Measurements from ENCODE around the gene ITGAE. TPM values are rescaled to one million over a fixed set of nuclear protein-coding genes. Genes with fewer than 3 reads are reported as not detected.

The ITGAE gene
- polyA plus RNA-seq, 2 of the 4 experiments (the other 2 are of a cell fraction) = 154 to 156 TPM

DNA sequence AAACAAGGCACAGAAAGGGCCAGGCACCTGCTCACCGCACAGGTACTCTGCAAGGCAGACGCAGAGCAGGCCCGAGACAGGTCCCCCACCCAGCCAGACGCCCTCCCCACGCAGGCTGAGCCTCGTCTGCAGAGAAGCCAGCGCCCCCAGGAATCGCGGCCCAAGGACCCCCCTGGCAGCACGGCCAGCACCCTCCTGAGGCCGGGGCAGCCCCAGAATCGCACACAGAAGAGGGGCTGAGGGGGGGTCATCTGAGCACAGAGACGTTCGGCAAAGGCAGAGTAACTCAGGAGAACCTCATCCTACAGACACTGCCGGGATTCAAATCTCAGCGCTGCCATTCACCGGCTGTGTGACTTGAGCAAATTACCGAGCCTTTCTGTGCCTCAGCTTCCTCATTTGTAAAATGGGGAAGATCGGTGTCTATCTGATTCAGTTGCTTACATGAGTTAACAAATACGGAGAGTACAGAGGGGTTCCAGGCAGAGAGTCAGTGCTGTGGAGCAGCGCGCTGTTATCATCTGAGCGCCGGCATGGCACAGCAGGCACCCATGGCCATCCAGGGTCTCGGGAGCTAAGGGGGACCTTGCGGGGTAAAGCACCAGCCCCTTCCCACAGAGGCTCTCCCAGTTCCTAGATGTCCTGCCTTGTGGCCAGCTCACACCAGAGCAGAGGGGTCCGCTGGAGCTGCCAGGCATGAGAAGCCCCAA, 122.0 kb downstream of the ITGAE start:
- no peak overlapping the region for H3K27ac ChIP-seq
- FAIRE-seq (no peak), ATAC-seq (peak in 1 of 2 experiments; percentile 5; a peak in 1 of 6 replicates), DNase-seq (ENCODE audit: low read depth in 1 of 2, low spot score in 1 of 2) (no peak)
- H3K9me3 ChIP-seq = no peaks in the 10 kb centered on the region
- H3K4me2 ChIP-seq = no peak overlapping the region
- ChIA-PET CTCF (interaction anchor here (0.8 to 1.8 kb wide), 5 partner anchors 12 to 55 kb away, joined by 3 to 5 read pairs (median 4); no protein-coding TSS in a partner anchor), POLR2A (interaction anchor here (1.0 to 2.2 kb wide), 2 partner anchors 10 to 11 kb away, joined by 3 to 8 read pairs; no protein-coding TSS in a partner anchor)
- TF ChIP-seq SMC3 (IDR thresholded peaks at IDR 0.05) = no peak
- TF ChIP-seq EHF (CRISPR knock-in tag; IDR thresholded peaks at IDR 0.05) = no peak
- no peak for TF ChIP-seq HDAC2 (IDR thresholded peaks at IDR 0.05)
- TF ChIP-seq FOSB (CRISPR knock-in tag; IDR thresholded peaks at IDR 0.05) = no peak
- TF ChIP-seq CBX2 (IDR thresholded peaks at IDR 0.05; ENCODE audit: borderline replicate concordance, low read depth) = no peak
- TF ChIP-seq HEYL (CRISPR knock-in tag; IDR thresholded peaks at IDR 0.05) = no peak
- no peak for TF ChIP-seq TP53 (CRISPR knock-in tag; IDR thresholded peaks at IDR 0.05)
- no peak for TF ChIP-seq RARB (CRISPR knock-in tag; IDR thresholded peaks at IDR 0.05)
- TF ChIP-seq REST (IDR thresholded peaks at IDR 0.05) = no peak
- no peaks in the 10 kb centered on the region for H3K4me1 ChIP-seq
- no peak overlapping the region for H3K4me3 ChIP-seq
- WGBS (ENCODE audit: missing lambda C conversion rate) = 92% methylated on average over 27 of the region's 27 CpGs

DNA sequence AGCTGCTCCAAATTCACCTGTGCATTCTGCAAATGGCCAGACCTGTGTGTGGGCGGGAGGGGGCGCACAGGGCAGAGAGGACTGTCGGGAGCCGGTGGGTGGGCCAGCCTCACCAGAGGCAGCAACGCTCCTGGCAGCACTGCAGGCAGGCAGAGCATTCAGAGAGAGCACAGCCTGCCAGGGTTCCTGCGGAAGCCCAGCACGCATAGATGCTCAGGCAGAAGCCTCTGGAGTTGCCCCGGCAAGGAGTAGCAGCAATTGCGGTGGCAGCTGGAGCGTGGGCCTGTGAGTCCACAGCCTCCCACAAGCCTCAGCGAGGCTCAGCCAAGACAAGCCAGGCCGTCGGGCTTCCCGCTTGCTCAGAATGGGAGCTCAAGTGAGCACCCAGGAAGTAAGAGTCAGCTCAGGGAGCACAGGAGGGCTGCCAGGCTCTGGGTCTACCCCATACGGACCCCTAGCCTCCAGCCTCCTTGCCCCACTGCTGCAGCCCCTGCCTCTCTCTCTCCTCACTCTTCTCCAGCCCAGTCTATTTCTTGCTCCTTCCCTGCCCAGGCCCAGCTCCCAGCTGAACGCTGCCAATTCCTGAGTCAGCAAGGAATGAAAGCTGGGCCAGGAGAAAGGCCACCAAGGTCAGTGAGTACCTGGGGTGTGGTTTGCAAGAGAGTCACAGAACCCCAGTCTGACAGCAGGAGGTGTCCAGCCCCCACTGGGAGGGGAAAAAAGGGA, 122.7 kb downstream of the ITGAE start:
- FAIRE-seq (no peak), DNase-seq (ENCODE audit: low read depth in 1 of 2, low spot score in 1 of 2) (no peak), ATAC-seq (peak; percentile 9 to 13; a peak in 3 of 6 replicates)
- Histone ChIP-seq H3K9me3 (no peaks in the 10 kb centered on the region), H3K4me2 (no peak overlapping the region), H3K4me3 (no peak overlapping the region), H3K27ac (no peak overlapping the region), H3K4me1 (no peaks in the 10 kb centered on the region)
- 83% methylated on average over 15 of the region's 16 CpGs for whole genome bisulfite sequencing (ENCODE audit: missing lambda C conversion rate)
- CTCF ChIA-PET = interaction anchor here (0.8 to 1.8 kb wide), 9 partner anchors 12 to 1624 kb away, joined by 3 to 5 read pairs (median 4); partner anchors contain the start of gene HIC1
- POLR2A ChIA-PET = interaction anchor here (0.8 to 2.2 kb wide), 3 partner anchors 9 to 11 kb away, joined by 3 to 8 read pairs (median 4); partner anchors contain the start of gene EMC6
- TF ChIP-seq CBX8 (IDR thresholded peaks at IDR 0.05) (no peak), MAFK (IDR thresholded peaks at IDR 0.05; ENCODE audit: partially characterized antibody) (peak; percentile 64)

- Histone ChIP-seq H3K27ac (no peak overlapping the region), H3K4me3 (no peak overlapping the region), H3K4me1 (no peaks in the 10 kb centered on the region), H3K4me2 (no peak overlapping the region), H3K9me3 (no peaks in the 10 kb centered on the region)
- ATAC-seq (no peak), DNase-seq (ENCODE audit: low read depth in 1 of 2, low spot score in 1 of 2) (no peak), FAIRE-seq (no peak)
- POLR2A ChIA-PET = no interaction called here
- WGBS (ENCODE audit: missing lambda C conversion rate) = 89% methylated on average over 11 of the region's 11 CpGs
- TF ChIP-seq ZSCAN20 (CRISPR knock-in tag; IDR thresholded peaks at IDR 0.05) (no peak), RCOR1 (IDR thresholded peaks at IDR 0.05; ENCODE audit: low read depth, low read length) (no peak), CTCF (IDR thresholded peaks at IDR 0.05) (no peak), CHD4 (IDR thresholded peaks at IDR 0.05; ENCODE audit: borderline replicate concordance) (no peak), KDM5A (IDR thresholded peaks at IDR 0.05) (no peak), MAZ (IDR thresholded peaks at IDR 0.05; ENCODE audit: borderline replicate concordance, low read depth, low read length) (no peak), RFX5 (IDR thresholded peaks at IDR 0.05) (no peak), TFCP2L1 (CRISPR knock-in tag; IDR thresholded peaks at IDR 0.05) (no peak), ZNF302 (CRISPR knock-in tag; IDR thresholded peaks at IDR 0.05) (no peak), NR3C1 (IDR thresholded peaks at IDR 0.05) (no peak)
- CTCF ChIA-PET = interaction anchor here (0.9 to 1.7 kb wide), 3 partner anchors 25 to 152 kb away, joined by 3 to 5 read pairs (median 3); no protein-coding TSS in a partner anchor
These were observed 125.1 kb downstream of the ITGAE start for GRCh38 chr17:3675886-3676285.

Measured in A549 (cell line).